Activated CD4-positive, alpha-beta T cell treated with anti-CD3 and anti-CD28 coated beads, Interleukin-2, Interleukin-6, amounts not matched to agents 100 ng/mL and 50 ng/mL, durations not matched to agents 16 hours and 8 hours (primary cell): ENCODE results near the gene SFMBT2.

Source experiments
- DNase-seq: peaks from one replicate; pipeline ENCODE4 v3.0.0-alpha.2; 2020

The SFMBT2 gene

GRCh38 chr10:7410862-7411670, at the start of gene SFMBT2:
SFMBT2 (minus strand) TSS chr10:7411034; CDS start chr10:7381898, 29,136 bp downstream.
- DNase-seq, result peak; percentile 70

DNA sequence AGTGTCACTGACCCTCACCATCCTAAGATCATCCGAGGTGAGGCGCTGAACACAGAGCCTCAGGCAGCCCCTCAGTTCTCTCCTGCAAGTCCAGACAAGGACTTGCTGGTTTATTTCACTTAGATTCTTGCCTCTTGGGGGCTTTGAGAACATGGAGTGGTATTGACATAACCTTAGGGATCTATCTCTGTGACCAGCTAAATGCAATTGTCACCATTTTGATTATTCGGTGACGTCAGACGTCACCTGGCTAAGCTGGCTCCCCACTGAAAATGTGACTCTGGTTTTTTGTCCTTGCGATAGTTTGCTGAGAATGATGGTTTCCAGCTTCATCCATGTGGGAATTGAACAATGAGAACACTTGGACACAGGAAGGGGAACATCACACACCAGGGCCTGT, 49.2 kb upstream of the SFMBT2 start:
- no peak for DNase-seq

GRCh38 chr10:7458556-7458955, 47.7 kb upstream of the SFMBT2 start:
- DNase-seq, result no peak

DNA sequence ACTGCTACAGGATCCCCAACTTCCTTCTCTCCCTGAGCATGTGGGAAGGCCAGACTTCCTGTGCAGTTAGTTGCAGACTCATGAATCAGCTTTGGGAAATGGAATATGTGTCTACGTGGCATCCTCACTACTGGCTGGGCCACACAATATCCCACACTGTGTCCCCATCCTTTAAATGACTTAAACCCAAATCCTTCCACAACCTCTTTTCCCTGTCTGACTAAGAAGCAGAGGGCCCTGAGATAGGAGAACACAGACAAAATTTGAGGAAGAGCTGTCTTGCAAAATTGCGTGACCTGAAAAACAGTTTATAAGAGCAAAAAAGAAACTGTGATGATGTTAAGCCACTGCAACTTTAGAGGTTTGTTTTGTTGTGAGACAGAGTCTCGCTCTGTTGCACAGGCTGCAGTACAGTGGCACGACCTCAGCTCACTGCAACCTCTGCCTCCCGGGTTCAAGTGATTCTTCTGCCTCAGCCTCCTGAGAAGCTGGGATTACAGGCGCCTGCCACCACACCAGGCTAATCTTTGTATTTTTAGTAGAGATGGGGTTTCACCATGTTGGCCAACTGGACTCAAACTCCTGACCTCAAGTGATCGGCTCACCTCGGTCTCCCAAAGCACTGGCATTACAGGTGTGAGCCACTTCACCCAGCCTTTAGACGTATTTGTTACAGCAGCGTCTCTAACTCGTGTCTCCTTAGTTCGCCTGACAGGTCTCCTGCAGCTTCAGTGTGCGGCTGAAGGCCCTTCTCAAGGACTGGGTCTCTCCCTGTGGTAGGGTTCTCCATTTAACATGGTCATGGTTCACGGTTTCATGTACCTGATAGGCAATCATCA, 46.9 kb upstream of the SFMBT2 start:
- DNase-seq, result no peak

GRCh38 chr10:7449063-7449695, 38.3 kb upstream of the SFMBT2 start:
- DNase-seq, result no peak

GRCh38 chr10:7445474-7446185, 34.8 kb upstream of the SFMBT2 start:
- no peak for DNase-seq

- DNase-seq, result no peak
Observed at GRCh38 chr10:7444551-7445121, 33.8 kb upstream of the SFMBT2 start.

DNA sequence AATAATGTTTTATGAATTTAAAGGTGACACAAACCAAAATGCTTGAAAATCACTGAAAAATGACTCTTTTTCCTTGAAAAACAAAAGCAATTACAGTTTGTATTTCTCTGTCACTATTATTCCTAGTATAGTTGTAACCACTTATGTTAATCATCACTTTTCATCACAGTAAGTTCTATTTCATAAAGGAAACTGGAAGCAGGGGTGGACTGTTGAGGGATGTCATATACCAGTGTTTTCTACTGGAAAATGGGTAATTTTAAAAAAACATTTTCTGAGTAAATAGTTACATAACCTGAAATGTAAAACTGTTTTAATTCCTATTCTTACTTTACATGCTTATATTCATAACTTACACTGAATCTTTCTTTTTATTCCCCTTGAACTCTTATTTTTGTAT, 32.2 kb upstream of the SFMBT2 start:
- no peak for DNase-seq

- no peak for DNase-seq
Observed at GRCh38 chr10:7441403-7442147, 30.7 kb upstream of the SFMBT2 start.

DNA sequence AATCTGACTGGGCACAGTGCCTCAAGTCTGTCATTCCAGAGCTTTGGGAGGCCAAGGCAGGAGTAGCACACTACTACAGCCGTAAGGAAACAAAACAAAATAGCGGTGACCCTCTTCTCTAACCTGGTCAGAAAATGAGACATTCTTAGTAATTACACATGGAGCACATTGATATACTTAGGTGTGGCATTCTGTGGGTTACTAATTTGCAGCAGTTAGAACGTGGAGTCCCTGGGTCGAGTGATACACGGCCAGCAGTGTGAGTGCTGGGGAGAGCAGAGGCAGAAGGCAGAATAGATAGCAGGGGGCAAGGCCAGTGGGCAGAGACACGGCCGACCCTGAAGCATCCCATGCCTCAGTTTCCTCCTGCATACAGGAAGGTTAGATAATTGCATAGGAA, 28.9 kb upstream of the SFMBT2 start:
- no peak for DNase-seq

GRCh38 chr10:7438196-7438986, 27.6 kb upstream of the SFMBT2 start:
- no peak for DNase-seq

GRCh38 chr10:7436490-7437100, 25.8 kb upstream of the SFMBT2 start:
- DNase-seq, result no peak

- DNase-seq, result no peak
Observed at GRCh38 chr10:7435674-7436073, 24.8 kb upstream of the SFMBT2 start.

- DNase-seq, result no peak
Observed at GRCh38 chr10:7434378-7434777, 23.5 kb upstream of the SFMBT2 start.

DNA sequence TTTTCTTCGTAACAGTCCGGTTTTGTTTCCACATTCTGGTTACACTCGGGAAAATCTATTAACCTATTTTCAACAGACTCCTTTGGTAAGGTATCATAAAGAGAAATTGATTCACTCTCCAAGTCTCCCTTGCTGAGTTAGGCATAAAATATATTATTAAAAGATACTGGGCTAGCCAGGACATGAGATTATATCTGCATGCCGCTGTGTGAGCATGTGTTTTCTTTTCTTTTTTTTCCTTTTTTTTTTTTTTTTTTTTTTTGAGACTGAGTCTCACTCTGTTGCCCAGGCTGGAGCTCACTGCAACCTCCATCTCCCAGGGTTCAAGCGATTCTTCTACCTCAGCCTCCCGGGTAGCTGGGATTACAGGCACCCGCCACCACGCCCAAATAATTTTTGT, 23.0 kb upstream of the SFMBT2 start:
- DNase-seq, result no peak

- no peak for DNase-seq
Observed at GRCh38 chr10:7432884-7433726, 22.3 kb upstream of the SFMBT2 start.

GRCh38 chr10:7428673-7429350, 18.0 kb upstream of the SFMBT2 start:
- no peak for DNase-seq

DNA sequence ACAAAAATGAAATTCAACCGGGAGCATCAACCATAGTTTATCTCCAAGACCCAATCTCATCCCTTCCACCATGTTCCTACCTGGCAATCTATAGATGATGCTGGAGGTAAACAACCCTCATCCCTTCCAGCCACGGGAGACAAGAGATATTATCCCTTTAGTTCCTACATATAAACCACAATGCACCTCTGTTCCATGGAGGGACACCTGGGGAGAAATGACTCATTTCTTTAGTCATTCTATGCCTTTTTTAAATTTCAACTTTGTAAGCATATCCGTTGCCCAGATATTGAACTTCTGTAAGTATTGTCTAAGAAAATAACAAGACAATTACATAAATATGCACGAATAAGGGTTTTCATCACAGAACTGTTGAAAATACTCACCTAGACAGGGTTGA, 15.5 kb upstream of the SFMBT2 start:
- DNase-seq, result no peak

- DNase-seq, result no peak
Observed at GRCh38 chr10:7425691-7426090, 14.9 kb upstream of the SFMBT2 start.
